HepG2 (cell line): Measurements from ENCODE around the gene SPTA1. TPM values are rescaled to one million over a fixed set of nuclear protein-coding genes. Genes with fewer than 3 reads are reported as not detected.

Experiments
- ATAC-seq: fragments of 200-7000 bp; cut with Tn5 transposase; 3 replicates; pipeline ENCODE4 v1.9.1; 2020; ENCODE audit warnings: mild to moderate bottlenecking, moderate library complexity
- BruUV-seq: library from RNA; stranded (reverse); fragments of 400-500 nt; replicated peaks from 2 replicates; lab custom pipeline; 2021; lab: Mats Ljungman, UMichigan
- CTCF ChIA-PET: fragments of 300-600 bp; formaldehyde crosslinking; extraction: SDS; loops from one replicate; lab custom pipeline; 2021; ENCODE audit warnings: low total read pairs, inconsistent platforms, low intra/inter-chr PET ratio; lab: Yijun Ruan, JAX
- POLR2A ChIA-PET: fragments of 350-600 bp; sonication (Branson Sonifier 250); formaldehyde crosslinking; loops from one replicate; lab custom pipeline; 2020; ENCODE audit warnings: antibody characterized with exemption, inconsistent platforms; lab: Yijun Ruan, JAX
- DNase-seq: peaks from one replicate; pipeline ENCODE4 v3.0.0-alpha.2; 2015; ENCODE audit warnings: low spot score
- FAIRE-seq: peaks from 3 replicates; lab custom pipeline; 2011; peaks lifted over from hg19 to GRCh38; lab: Jason Lieb, UNC
- H2AFZ ChIP-seq: one replicate; pipeline ENCODE4 v1.6.1; 2011; ENCODE audit warnings: low read length, inconsistent platforms
- H3K27ac ChIP-seq: fragments of 300-600 bp; 3 replicates; pipeline ENCODE4 v1.8.0; 2011; ENCODE audit warnings: mixed run types, mild to moderate bottlenecking, mixed read lengths, low read length, inconsistent platforms; ENCODE audit not compliant: insufficient read depth; ENCODE audit errors: extremely low read length
- H3K27me3 ChIP-seq, 2 experiments: fragments of 200-600 bp in 1 of 2; 2 replicates in 1 of 2; 3 replicates in 1 of 2; pipeline versions ENCODE4 v1.6.0 to v1.8.0; 2011; ENCODE audit warnings: low read length in 2 of 2, mild to moderate bottlenecking in 2 of 2, moderate library complexity in 2 of 2, inconsistent platforms in 1 of 2; ENCODE audit not compliant: insufficient read depth in 2 of 2, control insufficient read depth in 1 of 2
- H3K36me3 ChIP-seq, 2 experiments: fragments of 200-600 bp in 1 of 2; replicated peaks in 1 of 2; 2 replicates in 1 of 2; 3 replicates in 1 of 2; pipeline versions ENCODE4 v1.5.1 to v1.8.0; 2011; ENCODE audit warnings: low read length in 2 of 2, inconsistent platforms in 1 of 2; ENCODE audit not compliant: insufficient read depth in 2 of 2, control insufficient read depth in 1 of 2
- H3K4me1 ChIP-seq: 2 replicates; pipeline ENCODE4 v1.5.1; 2012; ENCODE audit warnings: low read length, inconsistent platforms; ENCODE audit not compliant: insufficient read depth
- H3K4me2 ChIP-seq: 2 replicates; pipeline ENCODE4 v1.6.0; 2011; ENCODE audit warnings: low read depth, low read length, inconsistent platforms
- H3K4me3 ChIP-seq, 3 experiments: fragments of 200-600 bp in 1 of 3; sonication (generic), shearing (Covaris generic) in 1 of 3; replicated peaks in 1 of 3; 2 replicates each; pipeline ENCODE4 v1.5.1; 2011 to 2016; ENCODE audit warnings: low read length in 3 of 3, inconsistent platforms in 2 of 3, low read depth in 2 of 3, mild to moderate bottlenecking in 2 of 3, control low read depth in 1 of 3, mixed read lengths in 1 of 3; ENCODE audit not compliant: insufficient read depth in 1 of 3
- H3K79me2 ChIP-seq: one replicate; pipeline ENCODE4 v1.6.1; 2011; ENCODE audit warnings: low read length, inconsistent platforms; ENCODE audit not compliant: insufficient read depth
- H3K9ac ChIP-seq: 2 replicates; pipeline ENCODE4 v1.6.0; 2011; ENCODE audit warnings: mild to moderate bottlenecking, low read depth, low read length, inconsistent platforms; ENCODE audit not compliant: insufficient read depth
- H3K9me3 ChIP-seq: 2 replicates; pipeline ENCODE4 v1.5.1; 2012; ENCODE audit warnings: mild to moderate bottlenecking, low read length
- H4K20me1 ChIP-seq: 2 replicates; pipeline ENCODE4 v1.6.0; 2011; ENCODE audit warnings: inconsistent platforms, mild to moderate bottlenecking, low read length, moderate library complexity; ENCODE audit not compliant: insufficient read depth
- ARNTL ChIP-seq: sonication (generic); formaldehyde crosslinking; IDR thresholded peaks from 2 replicates; pipeline ENCODE4 v1.4.0; 2020; ENCODE audit warnings: mild to moderate bottlenecking, missing genetic modification reagents
- HNF1B ChIP-seq: sonication (generic); formaldehyde crosslinking; IDR thresholded peaks from 2 replicates; pipeline ENCODE4 v1.5.1; 2020; ENCODE audit warnings: mild to moderate bottlenecking, moderate library complexity, missing genetic modification reagents
- MTF2 ChIP-seq: sonication (generic); formaldehyde crosslinking; IDR thresholded peaks from 2 replicates; pipeline ENCODE4 v1.5.0; 2020; ENCODE audit warnings: missing genetic modification reagents, borderline replicate concordance
- MZF1 ChIP-seq: sonication (generic); formaldehyde crosslinking; IDR thresholded peaks from 2 replicates; pipeline ENCODE4 v1.8.1; 2023; ENCODE audit warnings: mild to moderate bottlenecking, missing genetic modification reagents, borderline replicate concordance
- NCOR1 ChIP-seq: fragments of 200-600 bp; sonication (generic); IDR thresholded peaks from 2 replicates; pipeline ENCODE4 v1.7.0; 2017; ENCODE audit warnings: antibody characterized with exemption, low read length, borderline replicate concordance
- PBX2 ChIP-seq: IDR thresholded peaks from 2 replicates; pipeline ENCODE4 v1.6.1; 2016; ENCODE audit warnings: control low read depth
- RFX1 ChIP-seq: fragments of 450-650 bp; IDR thresholded peaks from 2 replicates; pipeline ENCODE4 v1.6.1; 2017
- RFX5 ChIP-seq: IDR thresholded peaks from 2 replicates; pipeline ENCODE4 v1.6.1; 2011; ENCODE audit warnings: low read depth, low read length, improper control_type of control experiment
- TAF15 ChIP-seq: fragments of 200-400 bp; formaldehyde crosslinking; IDR thresholded peaks from one replicate; pipeline ENCODE4 v1.6.1; 2018; ENCODE audit warnings: mild to moderate bottlenecking, low read depth, low read length; ENCODE audit not compliant: poor library complexity, severe bottlenecking
- ZBTB14 ChIP-seq: sonication (generic); formaldehyde crosslinking; IDR thresholded peaks from 2 replicates; pipeline ENCODE4 v1.4.0; 2020; ENCODE audit warnings: missing genetic modification reagents
- ZNF616 ChIP-seq: sonication (generic); formaldehyde crosslinking; IDR thresholded peaks from 2 replicates; pipeline ENCODE4 v1.5.0; 2020; ENCODE audit warnings: low read depth, mild to moderate bottlenecking, missing genetic modification reagents
- ZNF619 ChIP-seq: sonication (generic); formaldehyde crosslinking; IDR thresholded peaks from 2 replicates; pipeline ENCODE4 v1.4.0; 2020; ENCODE audit warnings: mild to moderate bottlenecking, missing genetic modification reagents
- ZNF788 ChIP-seq: sonication (generic); formaldehyde crosslinking; IDR thresholded peaks from 2 replicates; pipeline ENCODE4 v1.5.0; 2020; ENCODE audit warnings: mild to moderate bottlenecking, missing genetic modification reagents, borderline replicate concordance
- ZNF891 ChIP-seq: sonication (generic); formaldehyde crosslinking; IDR thresholded peaks from 2 replicates; pipeline ENCODE4 v1.5.0; 2020; ENCODE audit warnings: mild to moderate bottlenecking, missing genetic modification reagents
- WGBS: methylation state at CpG from one replicate; pipeline ENCODE4 v1.1.6; 2017; ENCODE audit warnings: low lambda C conversion rate; 5-methylcytosine and 5-hydroxymethylcytosine counted together
- in situ Hi-C: cut with HindIII; loops from 2 replicates; pipeline ENCODE4 v1.10.0; 2017; ENCODE audit warnings: low pct_unique_long_range_greater_than_20kb; ENCODE audit not compliant: extremely low pct_ligation_motif_present
- intact Hi-C: fragments of 100-400 bp; cut with micrococcal nuclease; formaldehyde crosslinking; loops from one replicate; pipeline ENCODE4 v1.10.0; 2022; ENCODE audit not compliant: unreplicated experiment
- polyA plus RNA-seq, 8 experiments: library from polyadenylated mRNA; depleted of rRNA in 3 of 8; stranded (reverse) in 7 of 8; unstranded in 1 of 8; fragments of >200 nt; fragmentation: Illumina TruSeq in 4 of 8; extraction: Trizol in 4 of 8; gene quantifications; 2 replicates each; pipeline versions ENCODE4 v1.2.1 to v1.2.3, GENCODE V29; 2011 to 2016; ENCODE audit warnings: low read depth in 4 of 8, missing spikeins in 1 of 8, mixed read lengths in 1 of 8; ENCODE audit not compliant: insufficient read depth in 1 of 8
- total RNA-seq, 5 experiments: library from RNA; depleted of rRNA; stranded (reverse); fragments of >200 nt; fragmentation: Illumina TruSeq; extraction: Trizol; gene quantifications; 2 replicates each; pipeline ENCODE4 v1.2.3, GENCODE V29; 2016; ENCODE audit warnings: low read depth in 1 of 5
- TF ChIP-seq, protein P1 (sequence below): sonication (generic); formaldehyde crosslinking; IDR thresholded peaks from 2 replicates; pipeline ENCODE4 v1.8.0; 2022; ENCODE audit warnings: mild to moderate bottlenecking, missing genetic modification reagents, borderline replicate concordance

SPTA1 gene
- total and polyA plus RNA-seq, 2 of the 13 experiments (the other 11 are each of a cell fraction or from before 2014, with no cell fraction given): not detected

GRCh38 chr1:158735848-158736247, 49.3 kb upstream of the SPTA1 start (continued):
- TF ChIP-seq HNF1B (no peak), NCOR1 (no peak), RFX5 (no peak), ZNF616 (CRISPR knock-in tag) (no peak), RFX1 (no peak)

GRCh38 chr1:158732524-158732923, 46.0 kb upstream of the SPTA1 start:
- no peaks in the 10 kb centered on the region for H3K36me3 ChIP-seq
- H3K27me3 ChIP-seq: no peaks in the 10 kb centered on the region
- intact Hi-C loops: no loop called here
- FAIRE-seq (no peak), DNase-seq (no peak), ATAC-seq (no peak)
- H3K27ac ChIP-seq: no peak overlapping the region
- TF ChIP-seq ZNF788 (no peak), MTF2 (CRISPR knock-in tag) (no peak), ZNF619 (CRISPR knock-in tag) (no peak), MZF1 (CRISPR knock-in tag) (no peak), ZNF891 (CRISPR knock-in tag) (no peak), TAF15 (no peak), ZBTB14 (CRISPR knock-in tag) (no peak), ARNTL (no peak), PBX2 (no peak)
- TF ChIP-seq, protein P1, sequence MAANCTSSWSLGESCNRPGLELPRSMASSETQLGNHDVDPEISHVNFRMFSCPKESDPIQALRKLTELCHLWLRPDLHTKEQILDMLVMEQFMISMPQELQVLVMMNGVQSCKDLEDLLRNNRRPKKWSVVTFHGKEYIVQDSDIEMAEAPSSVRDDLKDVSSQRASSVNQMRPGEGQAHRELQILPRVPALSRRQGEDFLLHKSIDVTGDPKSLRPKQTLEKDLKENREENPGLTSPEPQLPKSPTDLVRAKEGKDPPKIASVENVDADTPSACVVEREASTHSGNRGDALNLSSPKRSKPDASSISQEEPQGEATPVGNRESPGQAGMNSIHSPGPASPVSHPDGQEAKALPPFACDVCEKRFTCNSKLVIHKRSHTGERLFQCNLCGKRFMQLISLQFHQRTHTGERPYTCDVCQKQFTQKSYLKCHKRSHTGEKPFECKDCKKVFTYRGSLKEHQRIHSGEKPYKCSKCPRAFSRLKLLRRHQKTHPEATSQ: no peak
- no peaks in the 10 kb centered on the region for H3K79me2 ChIP-seq
- no TSS peak for BruUV-seq
- no peak overlapping the region for H2AFZ ChIP-seq
- POLR2A ChIA-PET: no interaction called here
- H4K20me1 ChIP-seq: no peaks in the 10 kb centered on the region
- H3K4me3 ChIP-seq: no peak overlapping the region
- H3K9me3 ChIP-seq: peaks cover 6% of the 10 kb centered on the region
- H3K4me2 ChIP-seq: no peak overlapping the region
- 1% methylated on average over 2 of the region's 2 CpGs for WGBS
- in situ Hi-C loops: no loop called here
- no peaks in the 10 kb centered on the region for H3K4me1 ChIP-seq
- H3K9ac ChIP-seq: no peak overlapping the region
- CTCF ChIA-PET: no interaction called here
